ENCODE measurements around the gene PRKCG. TPM values are rescaled to one million over a fixed set of nuclear protein-coding genes. Genes with fewer than 3 reads are reported as not detected.
"Not testable (repeated sequence)": the region's sequence is repeated elsewhere in the genome, so short reads cannot be mapped to it uniquely, and the experiment has no call there.

PRKCG gene
- total and polyA plus RNA-seq, 12 donors: 0.07 TPM; not detected in 11

GRCh38 chr19:53867225-53868090, 14.5 kb upstream of the PRKCG start, which contains the start of gene MYADM:
Gene MYADM, plus strand, starts transcription at chr19:53867883. Its CDS starts 5,647 bp downstream, at chr19:53873530.
- 0 to 1% methylated on average over 35 to 37 of the region's 37 CpGs for WGBS, 2 donors
- Histone ChIP-seq H3K36me3 (peaks cover 0 to 22% (median 0%) of the 10 kb centered on the region in 9 donors), H3K4me1 (peaks cover 3 to 45% (median 39%) of the 10 kb centered on the region in 9 donors), H3K27ac (peak within 1 kb of the TSS; percentile 63 to 99 (median 97)), H3K27me3 (no peaks in the 10 kb centered on the region), H3K9me3 (no peaks in the 10 kb centered on the region), H3K4me3 (peak within 1 kb of the TSS; percentile 59 to 97 (median 80))
- peak; percentile 99 for DNase-seq
- peak; percentile 76 to 95 (median 84) for ATAC-seq
- TF ChIP-seq, protein P1, sequence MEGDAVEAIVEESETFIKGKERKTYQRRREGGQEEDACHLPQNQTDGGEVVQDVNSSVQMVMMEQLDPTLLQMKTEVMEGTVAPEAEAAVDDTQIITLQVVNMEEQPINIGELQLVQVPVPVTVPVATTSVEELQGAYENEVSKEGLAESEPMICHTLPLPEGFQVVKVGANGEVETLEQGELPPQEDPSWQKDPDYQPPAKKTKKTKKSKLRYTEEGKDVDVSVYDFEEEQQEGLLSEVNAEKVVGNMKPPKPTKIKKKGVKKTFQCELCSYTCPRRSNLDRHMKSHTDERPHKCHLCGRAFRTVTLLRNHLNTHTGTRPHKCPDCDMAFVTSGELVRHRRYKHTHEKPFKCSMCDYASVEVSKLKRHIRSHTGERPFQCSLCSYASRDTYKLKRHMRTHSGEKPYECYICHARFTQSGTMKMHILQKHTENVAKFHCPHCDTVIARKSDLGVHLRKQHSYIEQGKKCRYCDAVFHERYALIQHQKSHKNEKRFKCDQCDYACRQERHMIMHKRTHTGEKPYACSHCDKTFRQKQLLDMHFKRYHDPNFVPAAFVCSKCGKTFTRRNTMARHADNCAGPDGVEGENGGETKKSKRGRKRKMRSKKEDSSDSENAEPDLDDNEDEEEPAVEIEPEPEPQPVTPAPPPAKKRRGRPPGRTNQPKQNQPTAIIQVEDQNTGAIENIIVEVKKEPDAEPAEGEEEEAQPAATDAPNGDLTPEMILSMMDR (IDR thresholded peaks at IDR 0.05): no peak
- intact Hi-C loops (cut with DNase I): loop anchor here in 1 of 10 donors (1.0 to 10.0 kb wide), 2 partner anchors 12 to 247 kb away; partner anchors contain the start of genes PRPF31 and TFPT

DNA sequence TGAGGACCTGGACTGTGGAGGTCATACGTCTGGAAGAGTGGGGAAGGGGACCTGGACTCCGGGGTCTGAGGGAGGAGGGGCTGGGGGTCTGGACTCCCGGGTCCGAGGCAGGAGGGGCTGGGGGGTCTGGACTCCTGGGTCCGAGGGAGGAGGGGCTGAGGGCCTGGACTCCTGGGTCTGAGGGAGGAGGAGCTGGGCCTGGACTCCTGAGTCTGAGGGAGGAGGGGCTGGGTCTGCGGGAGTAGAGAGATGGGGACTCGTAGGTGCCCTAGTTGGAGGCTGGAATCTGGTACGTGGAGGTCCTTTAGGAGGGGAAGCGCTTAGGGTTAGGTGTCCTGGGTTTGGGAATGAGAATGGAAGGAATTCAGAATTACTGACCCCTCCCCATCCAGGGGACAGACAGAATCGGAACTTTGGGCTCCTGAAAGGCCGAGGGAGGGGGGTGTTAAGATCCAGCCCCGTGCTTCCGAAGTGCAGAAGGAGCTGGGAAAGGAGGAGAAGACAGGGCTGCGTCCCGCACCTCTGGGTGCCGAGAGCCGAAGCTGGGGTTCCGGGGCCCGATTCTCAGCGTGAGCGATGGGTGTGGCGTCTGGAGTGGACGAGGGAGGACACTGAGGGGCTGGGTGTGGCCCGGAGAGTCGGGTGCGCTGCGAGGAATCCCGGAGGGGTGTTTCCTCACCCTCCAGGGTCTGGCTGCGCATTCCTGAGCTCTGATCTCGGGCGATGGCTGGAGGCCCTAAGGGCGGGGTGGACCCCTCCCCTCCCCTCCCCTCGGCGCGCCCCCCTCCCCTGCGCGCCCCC, 13.7 kb upstream of the PRKCG start:
- Histone ChIP-seq H3K27me3 (no peaks in the 10 kb centered on the region), H3K4me1 (peaks cover 3 to 52% (median 45%) of the 10 kb centered on the region in 9 donors), H3K9me3 (no peaks in the 10 kb centered on the region), H3K36me3 (peaks cover 0 to 30% (median 7%) of the 10 kb centered on the region in 9 donors), H3K27ac (peak overlapping the region; percentile 63 to 99 (median 97)), H3K4me3 (peak overlapping the region; percentile 59 to 97 (median 80))
- intact Hi-C loops (cut with DNase I): loop anchor here in 1 of 10 donors (10.0 kb wide), 1 partner anchor 247 kb away; the partner anchor contains the start of genes PRPF31 and TFPT
- TF ChIP-seq, protein P1 (IDR thresholded peaks at IDR 0.05): no peak
- WGBS, 2 donors: 0 to 1% methylated on average over 25 to 34 of the region's 37 CpGs
- ATAC-seq: peak in 7 of 8 donors; percentile 9 to 48 (median 22)
- DNase-seq: peak; percentile 59 to 61

DNA sequence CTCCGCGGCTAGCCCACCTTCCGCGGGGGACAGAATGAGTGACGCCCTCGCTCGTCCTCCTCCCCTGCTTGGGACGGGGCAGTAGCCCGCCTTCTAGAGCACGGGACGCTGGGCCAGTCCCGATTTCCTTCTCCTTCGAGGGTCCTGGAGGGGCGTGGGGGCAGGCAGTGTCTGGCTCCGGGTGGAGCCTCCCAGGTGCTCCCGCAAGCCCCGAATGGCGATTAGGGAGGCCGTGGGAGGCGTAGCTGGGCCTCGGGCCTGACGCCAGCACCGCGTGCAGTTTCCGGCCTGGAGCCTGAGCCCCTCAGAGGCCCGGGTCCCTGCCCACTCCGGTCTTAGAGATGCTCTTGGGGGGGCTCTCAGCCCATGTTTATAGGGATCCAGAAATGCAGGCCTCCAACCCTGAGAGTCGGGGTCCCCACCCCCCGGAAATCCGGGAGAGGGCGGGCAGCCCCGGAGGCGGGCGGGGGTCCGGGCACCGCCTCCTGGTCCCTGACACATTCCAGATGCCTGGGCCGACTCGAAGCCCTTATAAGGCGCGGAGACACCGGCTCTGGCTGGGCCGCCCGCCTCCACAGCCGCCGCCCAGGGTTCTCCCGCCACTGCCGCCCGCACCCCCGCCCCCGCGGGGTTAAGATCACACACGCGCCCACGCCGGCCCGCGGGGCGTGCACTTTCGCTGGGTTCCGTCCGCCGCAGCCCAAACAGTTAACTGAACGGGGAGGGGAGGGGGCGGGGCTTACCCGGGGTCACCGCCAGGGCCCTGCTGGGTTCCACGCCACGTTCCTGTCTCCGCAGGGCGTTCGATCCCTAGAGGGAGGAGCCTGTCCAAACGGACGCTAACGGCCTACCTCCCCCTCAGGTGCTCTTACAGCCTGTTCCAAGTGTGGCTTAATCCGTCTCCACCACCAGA, 12.8 kb upstream of the PRKCG start:
- TF ChIP-seq, protein P1 (IDR thresholded peaks at IDR 0.05): peak in 6 of 9 donors; percentile 8 to 48 (median 44)
- DNase-seq (peak; percentile 91 to 92), ATAC-seq (peak; percentile 53 to 78 (median 66))
- Histone ChIP-seq H3K27ac (peak overlapping the region; percentile 63 to 99 (median 97)), H3K36me3 (peaks cover 0 to 39% (median 15%) of the 10 kb centered on the region in 9 donors), H3K4me1 (peaks cover 3 to 61% (median 45%) of the 10 kb centered on the region in 9 donors), H3K27me3 (no peaks in the 10 kb centered on the region), H3K4me3 (peak overlapping the region; percentile 59 to 97 (median 80)), H3K9me3 (no peaks in the 10 kb centered on the region)
- intact Hi-C loops (cut with DNase I): loop anchor here in 1 of 10 donors (10.0 kb wide), 1 partner anchor 246 kb away; the partner anchor contains the start of genes PRPF31 and TFPT
- WGBS, 2 donors: 1% methylated on average over 66 to 75 of the region's 75 CpGs

DNA sequence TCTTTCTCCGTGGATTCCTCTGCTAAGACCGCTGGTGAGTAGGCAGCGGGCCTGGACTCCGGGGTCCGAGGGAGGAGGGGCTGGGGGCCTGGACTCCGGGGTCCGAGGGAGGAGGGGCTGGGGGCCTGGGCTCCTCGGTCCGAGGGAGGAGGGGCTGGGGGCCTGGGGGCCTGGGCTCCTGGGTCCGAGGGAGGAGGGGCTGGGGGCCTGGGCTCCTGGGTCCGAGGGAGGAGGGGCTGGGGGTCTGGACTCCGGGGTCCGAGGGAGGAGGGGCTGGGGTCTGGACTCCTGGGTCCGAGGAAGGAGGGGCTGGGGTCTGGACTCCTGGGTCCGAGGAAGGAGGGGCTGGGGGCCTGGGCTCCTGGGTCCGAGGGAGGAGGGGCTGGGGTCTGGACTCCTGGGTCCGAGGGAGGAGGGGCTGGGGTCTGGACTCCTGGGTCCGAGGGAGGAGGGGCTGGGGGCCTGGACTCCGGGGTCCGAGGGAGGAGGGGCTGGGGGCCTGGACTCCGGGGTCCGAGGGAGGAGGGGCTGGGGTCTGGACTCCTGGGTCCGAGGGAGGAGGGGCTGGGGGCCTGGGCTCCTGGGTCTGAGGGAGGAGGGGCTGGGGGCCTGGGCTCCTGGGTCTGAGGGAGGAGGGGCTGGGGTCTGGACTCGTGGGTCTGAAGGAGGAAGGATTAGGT, 12.1 kb upstream of the PRKCG start:
- Histone ChIP-seq H3K4me1 (peaks cover 3 to 69% (median 45%) of the 10 kb centered on the region in 9 donors), H3K36me3 (peaks cover 0 to 47% (median 18%) of the 10 kb centered on the region in 9 donors), H3K27ac (peak overlapping the region; percentile 63 to 99 (median 97)), H3K4me3 (peak overlapping the region; percentile 59 to 97 (median 80))
- 5 to 8% methylated on average over 12 to 24 of the region's 24 CpGs for WGBS, 2 donors
- not testable (repeated sequence) for H3K27me3 ChIP-seq, H3K9me3 ChIP-seq, DNase-seq, ATAC-seq
- intact Hi-C loops (cut with DNase I): loop anchor here in 2 of 10 donors (10.0 kb wide), 2 partner anchors 235 to 245 kb away; partner anchors contain the start of genes NDUFA3 (in 1 of the 2), OSCAR (in 1 of the 2), PRPF31 (in 1 of the 2) and TFPT (in 1 of the 2)

All from heart right ventricle (tissue), 16 donors.